DND-41 (cell line): ENCODE measurements around the gene GNAI2.

Source experiments
- EZH2 ChIP-seq: IDR thresholded peaks from 3 replicates; pipeline ENCODE4 v1.6.1; 2012; ENCODE audit warnings: borderline replicate concordance, low read depth, mild to moderate bottlenecking, moderate library complexity, low read length, inconsistent platforms; ENCODE audit not compliant: severe bottlenecking
- TF ChIP-seq, protein P1 (sequence below): IDR thresholded peaks from 2 replicates; pipeline ENCODE4 v1.5.1; 2012; ENCODE audit warnings: borderline replicate concordance, low read length, moderate library complexity, mild to moderate bottlenecking; ENCODE audit not compliant: poor library complexity, severe bottlenecking; ENCODE audit errors: extremely low read depth

- TF ChIP-seq, protein P1, sequence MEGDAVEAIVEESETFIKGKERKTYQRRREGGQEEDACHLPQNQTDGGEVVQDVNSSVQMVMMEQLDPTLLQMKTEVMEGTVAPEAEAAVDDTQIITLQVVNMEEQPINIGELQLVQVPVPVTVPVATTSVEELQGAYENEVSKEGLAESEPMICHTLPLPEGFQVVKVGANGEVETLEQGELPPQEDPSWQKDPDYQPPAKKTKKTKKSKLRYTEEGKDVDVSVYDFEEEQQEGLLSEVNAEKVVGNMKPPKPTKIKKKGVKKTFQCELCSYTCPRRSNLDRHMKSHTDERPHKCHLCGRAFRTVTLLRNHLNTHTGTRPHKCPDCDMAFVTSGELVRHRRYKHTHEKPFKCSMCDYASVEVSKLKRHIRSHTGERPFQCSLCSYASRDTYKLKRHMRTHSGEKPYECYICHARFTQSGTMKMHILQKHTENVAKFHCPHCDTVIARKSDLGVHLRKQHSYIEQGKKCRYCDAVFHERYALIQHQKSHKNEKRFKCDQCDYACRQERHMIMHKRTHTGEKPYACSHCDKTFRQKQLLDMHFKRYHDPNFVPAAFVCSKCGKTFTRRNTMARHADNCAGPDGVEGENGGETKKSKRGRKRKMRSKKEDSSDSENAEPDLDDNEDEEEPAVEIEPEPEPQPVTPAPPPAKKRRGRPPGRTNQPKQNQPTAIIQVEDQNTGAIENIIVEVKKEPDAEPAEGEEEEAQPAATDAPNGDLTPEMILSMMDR = no peak
- no peak for TF ChIP-seq EZH2
Measured at GRCh38 chr3:50215529-50215928, 20.5 kb upstream of the GNAI2 start.
